Measurements from ENCODE around the gene TEX38. TPM values are rescaled to one million over a fixed set of nuclear protein-coding genes. Genes with fewer than 3 reads are reported as not detected.

Gene TEX38
- total and polyA plus RNA-seq, 2 donors (not counting 1 experiment from before 2014, with no cell fraction given) = not detected

GRCh38 chr1:46679789-46680573 lies 8.3 kb downstream of the TEX38 start:
- no peak for DNase-seq
- TF ChIP-seq EZH2 (IDR thresholded peaks at IDR 0.05; ENCODE audit: borderline replicate concordance, insufficient read depth, low read depth, low read length, poor library complexity, severe bottlenecking) (no peak), CTCF (IDR thresholded peaks at IDR 0.05) (no peak)
- Histone ChIP-seq H2AFZ (ENCODE audit: insufficient read depth, low read depth, low read length, poor library complexity, severe bottlenecking) (no peak overlapping the region), H4K20me1 (ENCODE audit: control insufficient read depth, insufficient read depth, low read length, poor library complexity, severe bottlenecking) (no peaks in the 10 kb centered on the region), H3K4me3 (ENCODE audit: control extremely low read depth in 1 of 5, extremely low read depth in 1 of 5, insufficient read depth in 1 of 5, low read depth in 2 of 5, low read length in 4 of 5) (no peak overlapping the region), H3K27me3 (replicated peaks in 1 of 4; ENCODE audit: control extremely low read depth in 1 of 4, control insufficient read depth in 3 of 4, insufficient read depth in 4 of 4, low read length in 3 of 4) (no peaks in the 10 kb centered on the region), H3K4me2 (replicated peaks; ENCODE audit: low read depth, low read length, poor library complexity, severe bottlenecking) (no peak overlapping the region), H3K9me3 (ENCODE audit: control extremely low read depth in 1 of 3, control insufficient read depth in 2 of 3, insufficient read depth in 1 of 3, low read length in 2 of 3) (no peaks in the 10 kb centered on the region), H3K4me1 (ENCODE audit: control insufficient read depth in 2 of 2, insufficient read depth in 2 of 2, low read length in 2 of 2) (peaks cover 5 to 9% of the 10 kb centered on the region in 2 donors), H3K36me3 (replicated peaks in 1 of 2; ENCODE audit: control extremely low read depth in 1 of 2, control insufficient read depth in 1 of 2, extremely low read depth in 1 of 2, insufficient read depth in 2 of 2, low read length in 1 of 2) (peaks cover 14 to 67% of the 10 kb centered on the region in 2 experiments), H3K79me2 (ENCODE audit: control insufficient read depth, insufficient read depth, low read length) (no peaks in the 10 kb centered on the region), H3K9ac (ENCODE audit: low read length) (no peak overlapping the region), H3K27ac (ENCODE audit: low read length in 2 of 2) (no peak overlapping the region)
- intact Hi-C loops (cut with micrococcal nuclease) = loop anchor here (5.0 kb wide), 1 partner anchor 78 kb away; the partner anchor contains the start of gene MKNK1
- peaks cover 13% of the 10 kb centered on the region for H3K4me1 Mint-ChIP-seq
- 100% methylated on average over 1 of the region's 6 CpGs for WGBS (ENCODE audit: insufficient coverage)
- ChIA-PET CTCF (no interaction called here), POLR2A (no interaction called here)
- H3K27me3 Mint-ChIP-seq = no peaks in the 10 kb centered on the region
- no peaks in the 10 kb centered on the region for H3K9me3 Mint-ChIP-seq (ENCODE audit: insufficient read depth)
- H3K4me3 Mint-ChIP-seq = no peak overlapping the region
- no peak overlapping the region for H3K27ac Mint-ChIP-seq
- ATAC-seq (ENCODE audit: low read depth) = no peak

GRCh38 chr1:46681333-46682034 lies 9.8 kb downstream of the TEX38 start:
- no peak for ATAC-seq (ENCODE audit: low read depth)
- no peaks in the 10 kb centered on the region for H3K27me3 ChIP-seq (replicated peaks in 1 of 4; ENCODE audit: control extremely low read depth in 1 of 4, control insufficient read depth in 3 of 4, insufficient read depth in 4 of 4, low read length in 3 of 4)
- no peak overlapping the region for H2AFZ ChIP-seq (ENCODE audit: insufficient read depth, low read depth, low read length, poor library complexity, severe bottlenecking)
- no peak overlapping the region for H3K4me3 ChIP-seq (ENCODE audit: control extremely low read depth in 1 of 5, extremely low read depth in 1 of 5, insufficient read depth in 1 of 5, low read depth in 2 of 5, low read length in 4 of 5)
- no peaks in the 10 kb centered on the region for H3K79me2 ChIP-seq (ENCODE audit: control insufficient read depth, insufficient read depth, low read length)
- H3K4me1 ChIP-seq (ENCODE audit: control insufficient read depth in 2 of 2, insufficient read depth in 2 of 2, low read length in 2 of 2) = peaks cover 0 to under 1% of the 10 kb centered on the region in 2 donors
- H3K9me3 ChIP-seq (ENCODE audit: control extremely low read depth in 1 of 3, control insufficient read depth in 2 of 3, insufficient read depth in 1 of 3, low read length in 2 of 3) = no peaks in the 10 kb centered on the region
- no peak for TF ChIP-seq CTCF (IDR thresholded peaks at IDR 0.05)
- TF ChIP-seq EZH2 (IDR thresholded peaks at IDR 0.05; ENCODE audit: borderline replicate concordance, insufficient read depth, low read depth, low read length, poor library complexity, severe bottlenecking) = no peak
- H3K9me3 Mint-ChIP-seq (ENCODE audit: insufficient read depth) = no peaks in the 10 kb centered on the region
- POLR2A ChIA-PET = no interaction called here
- H3K27me3 Mint-ChIP-seq = no peaks in the 10 kb centered on the region
- H3K27ac Mint-ChIP-seq = no peak overlapping the region
- WGBS (ENCODE audit: insufficient coverage) = no CpG with 5 or more reads among the region's 1 CpG
- intact Hi-C loops (cut with micrococcal nuclease) = no loop called here
- no peak overlapping the region for H3K9ac ChIP-seq (ENCODE audit: low read length)
- H3K4me3 Mint-ChIP-seq = no peak overlapping the region
- CTCF ChIA-PET = interaction anchor here (1.2 kb wide), 1 partner anchor 43 kb away, joined by 3 read pairs; no protein-coding TSS in a partner anchor
- no peak overlapping the region for H3K27ac ChIP-seq (ENCODE audit: low read length in 2 of 2)
- H3K4me2 ChIP-seq (replicated peaks; ENCODE audit: low read depth, low read length, poor library complexity, severe bottlenecking) = no peak overlapping the region
- H4K20me1 ChIP-seq (ENCODE audit: control insufficient read depth, insufficient read depth, low read length, poor library complexity, severe bottlenecking) = no peaks in the 10 kb centered on the region
- H3K36me3 ChIP-seq (replicated peaks in 1 of 2; ENCODE audit: control extremely low read depth in 1 of 2, control insufficient read depth in 1 of 2, extremely low read depth in 1 of 2, insufficient read depth in 2 of 2, low read length in 1 of 2) = peaks cover 14 to 82% of the 10 kb centered on the region in 2 experiments
- DNase-seq = no peak
- peaks cover 2% of the 10 kb centered on the region for H3K4me1 Mint-ChIP-seq

All from B cell (primary cell).